HPDE6-E6E7 (cell line): ENCODE results near the gene LSS.
"Not testable (repeated sequence)": the region's sequence is repeated elsewhere in the genome, so short reads cannot be mapped to it uniquely, and the experiment has no call there.

Source experiments
- DNase-seq: peaks from one replicate; pipeline ENCODE4 v3.0.0; 2011; ENCODE audit warnings: missing footprints; ENCODE audit errors: extremely low spot score

The LSS gene

GRCh38 chr21:46245213-46245915, 16.8 kb upstream of the LSS start:
- no peak for DNase-seq

- no peak for DNase-seq
Measured at GRCh38 chr21:46244602-46245001, 16.0 kb upstream of the LSS start.

DNA sequence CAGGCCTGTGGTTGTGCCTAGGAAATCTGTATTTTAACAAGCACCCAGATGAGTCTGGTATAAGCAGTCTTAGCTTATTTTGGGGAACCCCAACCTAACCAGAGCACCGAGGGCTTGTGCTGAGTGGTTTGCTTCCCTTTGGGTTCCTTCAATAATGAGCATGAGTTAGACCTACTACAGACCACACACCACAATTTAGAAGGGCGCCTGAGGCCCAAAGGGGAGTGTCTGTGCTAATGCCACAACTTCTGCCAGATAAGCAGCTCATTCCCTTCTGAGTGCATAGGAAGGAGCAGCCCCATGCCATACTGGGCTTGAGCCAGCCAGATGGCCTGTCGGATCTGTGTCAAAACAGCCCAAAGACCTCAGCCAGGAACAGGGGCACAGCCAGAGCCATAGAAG, 15.4 kb upstream of the LSS start:
- DNase-seq: no peak

- no peak for DNase-seq
Measured at GRCh38 chr21:46243325-46243724, 14.8 kb upstream of the LSS start.

- not testable (repeated sequence) for DNase-seq
Measured at GRCh38 chr21:46241577-46241976, 13.0 kb upstream of the LSS start.

DNA sequence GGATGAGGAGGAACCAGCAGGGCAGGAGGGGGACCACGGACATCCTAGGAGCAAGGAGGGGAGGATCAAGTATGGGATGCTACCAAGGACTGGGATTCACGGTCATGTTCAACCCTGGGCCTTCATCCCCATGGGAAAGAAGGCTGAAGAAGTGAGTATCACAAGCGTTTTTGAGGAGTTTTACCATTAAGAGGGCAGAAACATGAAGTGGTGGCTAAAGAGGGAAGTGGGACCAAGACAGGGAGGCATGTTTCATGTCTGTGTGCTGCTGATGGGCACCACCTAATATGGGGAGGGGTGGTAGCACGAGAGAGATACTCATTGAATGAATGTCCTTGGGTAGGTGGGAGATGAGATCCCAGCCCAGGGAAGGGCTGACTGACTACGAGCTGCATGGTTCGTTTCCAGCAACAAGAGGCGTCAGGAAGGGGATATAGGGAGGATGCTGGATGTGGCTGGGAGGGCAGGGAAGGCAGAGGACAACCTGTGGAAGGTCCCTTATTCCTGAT, 11.3 kb upstream of the LSS start:
- no peak for DNase-seq

GRCh38 chr21:46237474-46237873, 8.9 kb upstream of the LSS start:
- DNase-seq: no peak

DNA sequence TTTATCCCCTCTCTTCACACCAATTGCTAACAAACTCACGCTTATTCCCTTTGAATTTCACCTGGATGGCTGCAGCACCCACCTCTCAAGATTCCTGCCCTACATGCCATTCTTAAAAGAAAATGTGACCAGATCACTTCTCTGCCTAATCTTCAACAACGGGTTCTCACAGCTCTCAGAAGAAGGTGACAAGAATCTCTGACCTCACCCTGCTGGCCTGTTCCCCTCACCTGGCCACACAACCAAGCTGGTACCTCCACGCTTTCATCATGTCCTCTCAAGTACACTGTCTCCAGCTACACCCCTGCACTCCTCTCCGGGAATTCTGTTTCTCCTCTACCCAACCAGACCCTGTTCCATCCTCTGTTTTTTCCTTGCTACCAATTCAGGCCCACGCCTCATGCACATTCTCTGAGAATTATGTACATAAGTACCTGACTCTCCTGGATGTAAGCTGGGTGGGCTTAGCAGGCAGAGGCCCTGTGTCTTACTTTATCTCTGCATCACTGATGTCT, 5.9 kb upstream of the LSS start:
- DNase-seq: no peak

GRCh38 chr21:46229923-46230260, 1.3 kb upstream of the LSS start:
- no peak for DNase-seq

- DNase-seq: no peak
Measured at GRCh38 chr21:46229133-46229922, 754 bp upstream of the LSS start.

DNA sequence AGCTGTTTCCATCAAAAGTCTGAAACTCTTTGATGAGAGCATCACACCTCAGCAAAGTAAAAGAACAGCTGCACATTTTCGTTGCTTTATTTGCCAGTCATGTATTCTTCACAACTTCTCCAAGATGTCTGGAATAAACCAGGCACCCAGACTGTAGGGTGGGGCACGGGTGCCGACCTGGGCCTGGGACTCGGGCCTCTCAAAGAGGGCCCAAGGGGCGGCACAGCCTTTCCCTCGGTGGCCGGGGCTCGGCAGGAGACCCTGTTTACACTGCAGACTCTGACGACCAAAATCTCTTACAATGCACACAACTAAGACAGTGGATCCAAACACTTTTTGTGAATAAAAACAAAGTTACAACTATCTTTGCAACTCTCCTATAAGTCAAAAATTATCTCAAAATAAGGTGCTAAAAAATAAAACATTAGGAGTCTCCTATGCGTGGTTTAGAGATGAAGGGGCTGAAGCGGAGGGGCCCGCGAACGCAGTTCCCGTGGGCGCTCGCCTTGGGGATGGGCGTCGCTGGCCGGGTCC, 696 bp downstream of the LSS start:
- no peak for DNase-seq

GRCh38 chr21:46226920-46227599, 1.5 kb downstream of the LSS start:
- no peak for DNase-seq

- no peak for DNase-seq
Measured at GRCh38 chr21:46226146-46226545, 2.4 kb downstream of the LSS start.

GRCh38 chr21:46223661-46224060, 4.9 kb downstream of the LSS start:
- not testable (repeated sequence) for DNase-seq

- no peak for DNase-seq
Measured at GRCh38 chr21:46223217-46223616, 5.4 kb downstream of the LSS start.

GRCh38 chr21:46222436-46223116, 6.0 kb downstream of the LSS start:
- no peak for DNase-seq

DNA sequence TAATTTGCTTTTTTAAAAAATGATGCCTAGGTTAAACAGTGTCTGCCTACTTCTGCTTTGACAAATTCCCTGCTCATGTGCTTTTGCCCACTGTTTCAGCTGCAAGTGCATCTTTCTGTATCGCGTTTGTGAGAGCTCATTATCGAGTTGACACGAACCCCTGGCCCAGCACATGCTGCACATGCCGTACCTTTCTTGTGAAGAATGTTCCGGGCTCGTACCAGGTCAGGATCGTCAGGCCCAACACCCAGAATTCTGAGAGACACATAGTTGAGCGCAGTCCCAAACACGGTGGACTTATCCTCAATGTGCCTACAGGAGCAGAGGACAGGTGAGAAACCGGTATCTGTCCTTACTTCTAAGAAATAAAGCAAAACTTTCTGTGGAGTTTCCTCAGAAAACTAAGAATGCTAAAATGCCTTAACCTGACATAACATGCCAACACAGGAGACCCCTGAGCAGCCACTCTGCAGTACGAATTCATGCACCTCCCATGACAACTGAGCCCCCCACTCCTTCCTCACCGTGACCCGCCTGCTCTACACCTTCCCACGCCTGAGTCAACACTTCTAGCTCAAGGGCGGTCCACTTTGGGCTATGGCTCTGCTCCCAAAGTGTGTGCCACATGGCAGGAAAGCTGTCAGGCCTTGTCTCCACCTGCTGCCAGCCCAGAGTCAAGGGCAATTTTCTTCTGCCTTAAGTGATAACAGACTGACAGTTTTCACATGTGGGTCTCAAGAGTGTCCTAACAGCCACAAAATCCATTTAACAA, 6.7 kb downstream of the LSS start:
- no peak for DNase-seq

DNA sequence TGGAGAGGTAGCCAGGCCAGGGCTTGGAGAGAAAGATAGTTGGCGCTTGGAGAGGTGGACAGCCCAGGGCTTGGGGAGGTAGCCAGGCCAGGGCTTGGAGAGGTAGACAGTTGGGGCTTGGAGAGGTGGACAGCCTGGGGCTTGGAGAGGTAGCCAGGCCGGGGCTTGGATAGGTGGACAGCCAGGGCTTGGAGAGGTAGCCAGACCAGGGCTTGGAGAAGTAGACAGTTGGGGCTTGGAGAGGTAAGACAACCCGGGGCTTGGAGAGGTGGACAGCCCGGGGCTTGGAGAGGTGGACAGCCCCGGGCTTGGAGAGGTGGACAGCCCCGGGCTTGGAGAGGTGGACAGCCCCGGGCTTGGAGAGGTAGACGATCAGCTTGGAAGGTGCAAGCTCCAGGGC, 7.7 kb downstream of the LSS start:
- DNase-seq: no peak

DNA sequence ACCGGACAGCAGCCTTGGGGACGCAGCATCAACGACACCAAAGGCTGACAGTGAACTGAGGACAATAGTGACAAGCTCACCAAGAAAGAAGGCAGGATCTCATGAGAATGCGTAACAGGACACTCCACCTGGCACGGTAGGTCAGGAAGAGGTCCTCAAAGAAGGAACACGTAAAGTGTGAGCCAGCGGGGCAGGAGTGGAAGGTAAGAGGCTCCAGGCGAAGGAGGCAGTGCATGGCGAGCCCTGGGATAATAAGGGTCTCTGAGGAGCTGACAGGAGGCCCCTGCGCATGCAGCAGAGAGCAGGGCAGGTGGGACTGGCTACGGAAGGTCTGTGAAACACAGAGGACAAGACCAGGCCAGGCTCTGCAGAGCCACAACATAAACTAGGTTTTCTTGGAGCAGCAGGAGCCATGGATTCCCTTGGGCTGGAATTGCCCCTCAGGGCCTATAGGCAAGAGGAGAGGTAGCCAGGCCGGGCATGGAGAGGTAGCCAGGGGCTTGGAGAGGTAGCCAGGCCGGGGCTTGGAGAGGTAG, 8.2 kb downstream of the LSS start:
- no peak for DNase-seq

DNA sequence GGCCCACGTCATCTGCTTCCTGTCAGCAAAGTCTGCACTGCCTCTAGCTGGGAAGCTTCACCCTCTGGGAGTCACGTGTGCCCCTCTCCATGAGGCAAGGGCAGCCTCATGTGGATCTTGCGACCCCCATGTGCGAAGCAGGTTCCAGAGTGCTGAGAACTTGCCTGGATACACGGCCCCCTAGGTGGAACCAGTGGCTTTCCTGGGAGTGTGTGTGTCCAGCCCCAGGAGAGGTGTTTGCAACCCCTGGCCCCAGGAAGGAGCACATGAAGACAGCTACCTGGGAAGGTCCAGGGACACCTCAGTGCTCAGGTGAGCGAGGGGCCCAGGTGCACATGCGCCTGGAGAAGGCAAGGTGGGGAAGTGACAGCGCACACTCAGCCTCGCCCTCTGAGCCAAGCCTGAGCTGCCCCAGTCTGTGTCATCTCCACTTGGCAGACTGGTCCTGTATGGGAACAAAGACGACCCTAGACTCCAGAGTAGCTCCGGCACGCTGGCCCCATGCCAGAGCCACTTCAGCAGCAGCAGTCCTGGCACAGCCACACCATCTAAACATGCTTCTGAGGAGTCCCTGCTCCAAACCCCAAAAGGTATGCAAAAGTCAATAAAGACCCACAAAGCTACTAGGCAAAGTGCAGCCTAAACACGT, 8.9 kb downstream of the LSS start:
- no peak for DNase-seq
